ENCODE measurements around the gene PHOX2B. TPM values are rescaled to one million over a fixed set of nuclear protein-coding genes. Genes with fewer than 3 reads are reported as not detected.

The PHOX2B gene
- total and polyA plus RNA-seq, 4 donors: 0.10 to 0.27 (median 0.12) TPM

Small RNAs within 50 kb of the gene (small RNA-seq; reads per million reads assigned to genes)
- gene RNU1-49P (ENCODE audit: low replicate concordance): not detected

Other genes starting within 250 kb of the PHOX2B start
- 10 to 100 TPM; 51.2 to 64.9 TPM for gene LIMCH1, start 210.6 kb downstream of the PHOX2B start, total RNA-seq
- gene LIMCH1, start 210.6 kb downstream of the PHOX2B start, polyA plus RNA-seq (ENCODE audit: insufficient read length in 2 of 2): 10 to 100 TPM; 56.1 to 61.7 TPM
- gene TMEM33, start 186.7 kb upstream of the PHOX2B start, total RNA-seq: 10 to 100 TPM; 39.6 to 74.9 TPM
- 10 to 100 TPM; 31.3 to 41.7 TPM for gene TMEM33, start 186.7 kb upstream of the PHOX2B start, polyA plus RNA-seq (ENCODE audit: insufficient read length in 2 of 2)
- gene DCAF4L1, start 233.0 kb upstream of the PHOX2B start, total RNA-seq: under 1 TPM; 0.11 to 0.20 TPM
- under 1 TPM; 0.30 to 0.53 TPM for gene DCAF4L1, start 233.0 kb upstream of the PHOX2B start, polyA plus RNA-seq (ENCODE audit: insufficient read length in 2 of 2)
- 10 to 100 TPM; 90.2 to 98.7 TPM for gene SLC30A9, start 241.8 kb upstream of the PHOX2B start, total RNA-seq
- gene SLC30A9, start 241.8 kb upstream of the PHOX2B start, polyA plus RNA-seq (ENCODE audit: insufficient read length in 2 of 2): 100 to 1,000 TPM in 1 of 2 donors, 10 to 100 TPM in 1; 86.0 to 103 TPM